ENCODE data around the gene TTC14. TPM values are rescaled to one million over a fixed set of nuclear protein-coding genes. Genes with fewer than 3 reads are reported as not detected.
"Not testable (repeated sequence)": the region's sequence is repeated elsewhere in the genome, so short reads cannot be mapped to it uniquely, and the experiment has no call there.

TTC14 gene
- total RNA-seq, 4 donors from 2014 or later, result 12.7 to 40.7 (median 30.8) TPM

- intact Hi-C loops (cut with DNase I; ENCODE audit: low total_unique reads), result no loop called here
- no peak overlapping the region for H3K4me3 ChIP-seq (ENCODE audit: low read depth, poor library complexity, severe bottlenecking)
- DNase-seq (ENCODE audit: low spot score in 2 of 2), result no peak
- 77% methylated on average over 3 of the region's 3 CpGs for WGBS, 2 donors
- TF ChIP-seq, protein P1, sequence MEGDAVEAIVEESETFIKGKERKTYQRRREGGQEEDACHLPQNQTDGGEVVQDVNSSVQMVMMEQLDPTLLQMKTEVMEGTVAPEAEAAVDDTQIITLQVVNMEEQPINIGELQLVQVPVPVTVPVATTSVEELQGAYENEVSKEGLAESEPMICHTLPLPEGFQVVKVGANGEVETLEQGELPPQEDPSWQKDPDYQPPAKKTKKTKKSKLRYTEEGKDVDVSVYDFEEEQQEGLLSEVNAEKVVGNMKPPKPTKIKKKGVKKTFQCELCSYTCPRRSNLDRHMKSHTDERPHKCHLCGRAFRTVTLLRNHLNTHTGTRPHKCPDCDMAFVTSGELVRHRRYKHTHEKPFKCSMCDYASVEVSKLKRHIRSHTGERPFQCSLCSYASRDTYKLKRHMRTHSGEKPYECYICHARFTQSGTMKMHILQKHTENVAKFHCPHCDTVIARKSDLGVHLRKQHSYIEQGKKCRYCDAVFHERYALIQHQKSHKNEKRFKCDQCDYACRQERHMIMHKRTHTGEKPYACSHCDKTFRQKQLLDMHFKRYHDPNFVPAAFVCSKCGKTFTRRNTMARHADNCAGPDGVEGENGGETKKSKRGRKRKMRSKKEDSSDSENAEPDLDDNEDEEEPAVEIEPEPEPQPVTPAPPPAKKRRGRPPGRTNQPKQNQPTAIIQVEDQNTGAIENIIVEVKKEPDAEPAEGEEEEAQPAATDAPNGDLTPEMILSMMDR (IDR thresholded peaks at IDR 0.05), result no peak
- TF ChIP-seq POLR2A (IDR thresholded peaks at IDR 0.05), result no peak
Measured at GRCh38 chr3:180575571-180575970, 26.4 kb upstream of the TTC14 start.

DNA sequence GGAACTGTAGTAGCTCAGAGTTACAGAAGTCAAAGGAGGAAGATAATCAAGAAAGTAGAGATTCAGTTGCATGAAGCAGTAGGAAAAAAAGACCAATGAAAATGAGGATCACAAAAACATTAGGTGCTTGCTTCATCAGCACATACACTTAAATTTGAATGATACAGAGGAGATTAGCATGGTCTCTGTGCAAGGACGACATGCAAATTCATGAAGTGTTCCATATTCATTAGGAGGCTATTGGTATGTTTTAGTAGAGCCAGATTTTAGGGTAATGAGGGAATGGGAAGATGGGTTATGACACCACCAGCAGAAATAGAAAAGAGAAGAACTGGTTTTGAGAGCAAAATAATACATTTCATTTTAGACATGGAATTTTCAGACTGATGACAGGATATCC lies 21.0 kb upstream of the TTC14 start:
- DNase-seq (ENCODE audit: low spot score in 2 of 2), result no peak
- no peak overlapping the region for H3K4me3 ChIP-seq (ENCODE audit: low read depth, poor library complexity, severe bottlenecking)
- 88 to 92% methylated on average over 1 of the region's 1 CpG for WGBS, 2 donors
- intact Hi-C loops (cut with DNase I; ENCODE audit: low total_unique reads), result no loop called here
- TF ChIP-seq, protein P1 (IDR thresholded peaks at IDR 0.05), result no peak
- no peak for TF ChIP-seq POLR2A (IDR thresholded peaks at IDR 0.05)

- intact Hi-C loops (cut with DNase I; ENCODE audit: low total_unique reads), result no loop called here
- DNase-seq (ENCODE audit: low spot score in 2 of 2), result no peak
- no peak overlapping the region for H3K4me3 ChIP-seq (ENCODE audit: low read depth, poor library complexity, severe bottlenecking)
- WGBS, 2 donors, result 90 to 94% methylated on average over 23 of the region's 23 CpGs
- TF ChIP-seq POLR2A (IDR thresholded peaks at IDR 0.05), result no peak
- TF ChIP-seq, protein P1 (IDR thresholded peaks at IDR 0.05), result no peak
Measured at GRCh38 chr3:180590396-180590795, 11.6 kb upstream of the TTC14 start.

DNA sequence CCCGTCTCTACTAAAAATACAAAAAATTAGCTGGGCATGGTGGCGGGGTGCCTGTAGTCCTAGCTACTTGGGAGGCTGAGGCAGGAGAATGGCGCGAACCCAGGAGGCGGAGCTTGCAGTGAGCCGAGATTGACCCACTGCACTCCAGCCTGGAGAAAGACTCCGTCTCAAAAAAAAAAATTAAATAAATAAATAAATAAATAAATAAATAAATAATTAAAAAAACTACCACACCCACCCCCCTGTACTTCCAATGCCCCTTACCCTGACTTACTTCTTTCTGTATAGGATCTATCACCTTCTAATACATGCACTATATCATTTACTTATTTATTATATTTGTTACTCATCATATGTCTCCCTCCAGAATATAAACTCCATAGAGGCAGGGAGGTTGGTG lies 8.3 kb upstream of the TTC14 start:
- WGBS, 2 donors, result 93% methylated on average over 7 of the region's 7 CpGs
- H3K4me3 ChIP-seq (ENCODE audit: low read depth, poor library complexity, severe bottlenecking); intact Hi-C loops (cut with DNase I; ENCODE audit: low total_unique reads); DNase-seq (ENCODE audit: low spot score in 2 of 2): not testable (repeated sequence)

GRCh38 chr3:180594631-180595558 lies 7.1 kb upstream of the TTC14 start:
- intact Hi-C loops (cut with DNase I; ENCODE audit: low total_unique reads), result no loop called here
- H3K4me3 ChIP-seq (ENCODE audit: low read depth, poor library complexity, severe bottlenecking), result no peak overlapping the region
- DNase-seq (ENCODE audit: low spot score in 2 of 2), result no peak
- TF ChIP-seq POLR2A (IDR thresholded peaks at IDR 0.05), result no peak
- TF ChIP-seq, protein P1 (IDR thresholded peaks at IDR 0.05), result no peak
- 66 to 67% methylated on average over 2 of the region's 2 CpGs for WGBS, 2 donors

- TF ChIP-seq, protein P1 (IDR thresholded peaks at IDR 0.05), result no peak
- no peak for TF ChIP-seq POLR2A (IDR thresholded peaks at IDR 0.05)
- intact Hi-C loops (cut with DNase I; ENCODE audit: low total_unique reads), result no loop called here
- no peak overlapping the region for H3K4me3 ChIP-seq (ENCODE audit: low read depth, poor library complexity, severe bottlenecking)
- WGBS, 2 donors, result 47 to 54% methylated on average over 1 of the region's 1 CpG
- DNase-seq (ENCODE audit: low spot score in 2 of 2), result no peak
Measured at GRCh38 chr3:180595559-180595935, 6.4 kb upstream of the TTC14 start.

Data from lower leg skin (tissue), 4 donors.